Measurements from ENCODE around the gene POGK.

POGK gene

GRCh38 chr1:166903232-166903631 lies 64.0 kb downstream of the POGK start:
- H3K4me1 ChIP-seq (ENCODE audit: control insufficient read depth, insufficient read depth, low read length, poor library complexity, severe bottlenecking) = peaks cover 25% of the 10 kb centered on the region
- H3K36me3 ChIP-seq (ENCODE audit: control insufficient read depth, insufficient read depth, low read length) = no peaks in the 10 kb centered on the region
- peaks cover 3% of the 10 kb centered on the region for H3K9me3 ChIP-seq (ENCODE audit: control insufficient read depth, low read length)
- H3K4me3 ChIP-seq (ENCODE audit: extremely low read depth, insufficient read depth, low read length, poor library complexity, severe bottlenecking) = no peak overlapping the region
- H3K27ac ChIP-seq (ENCODE audit: low read depth, low read length, severe bottlenecking) = no peak overlapping the region
- WGBS, 2 experiments (ENCODE audit: insufficient coverage in 2 of 2) = no CpG with 5 or more reads among the region's 1 CpG

GRCh38 chr1:166905136-166905535 lies 65.9 kb downstream of the POGK start:
- Histone ChIP-seq H3K9me3 (ENCODE audit: control insufficient read depth, low read length) (no peaks in the 10 kb centered on the region), H3K27ac (ENCODE audit: low read depth, low read length, severe bottlenecking) (no peak overlapping the region)
- WGBS, 2 experiments (ENCODE audit: insufficient coverage in 2 of 2) = 91 to 100% methylated on average over 2 of the region's 2 CpGs

GRCh38 chr1:166905900-166906299 lies 66.6 kb downstream of the POGK start:
- 100% methylated on average over 1 of the region's 3 CpGs; no CpG with 5 or more reads in 1 of the 2 experiments for WGBS, 2 experiments (ENCODE audit: insufficient coverage in 2 of 2)
- Histone ChIP-seq H3K36me3 (ENCODE audit: control insufficient read depth, insufficient read depth, low read length) (no peaks in the 10 kb centered on the region), H3K4me3 (ENCODE audit: extremely low read depth, insufficient read depth, low read length, poor library complexity, severe bottlenecking) (no peak overlapping the region), H3K27ac (ENCODE audit: low read depth, low read length, severe bottlenecking) (no peak overlapping the region), H3K4me1 (ENCODE audit: control insufficient read depth, insufficient read depth, low read length, poor library complexity, severe bottlenecking) (peaks cover 21% of the 10 kb centered on the region), H3K9me3 (ENCODE audit: control insufficient read depth, low read length) (peaks cover under 1% of the 10 kb centered on the region)

More at GRCh38 chr1:166905136-166905535, 65.9 kb downstream of the POGK start:
- Histone ChIP-seq H3K36me3 (ENCODE audit: control insufficient read depth, insufficient read depth, low read length) (no peaks in the 10 kb centered on the region), H3K4me1 (ENCODE audit: control insufficient read depth, insufficient read depth, low read length, poor library complexity, severe bottlenecking) (peaks cover 25% of the 10 kb centered on the region), H3K4me3 (ENCODE audit: extremely low read depth, insufficient read depth, low read length, poor library complexity, severe bottlenecking) (no peak overlapping the region)

Data from mesodermal cell (in vitro differentiated cells).